ENCODE measurements around the gene CX3CR1.

GRCh38 chr3:39319249-39319648 is 39.4 kb upstream of the CX3CR1 start:
- no peak for TF ChIP-seq CTCF (IDR thresholded peaks at IDR 0.05)
- no peak for TF ChIP-seq EZH2 (IDR thresholded peaks at IDR 0.05)
- TF ChIP-seq EZH2phosphoT487 (IDR thresholded peaks at IDR 0.05), result no peak

Measured in neural progenitor cell (in vitro differentiated cells).